ENCODE measurements around the gene FFAR3.

DNA sequence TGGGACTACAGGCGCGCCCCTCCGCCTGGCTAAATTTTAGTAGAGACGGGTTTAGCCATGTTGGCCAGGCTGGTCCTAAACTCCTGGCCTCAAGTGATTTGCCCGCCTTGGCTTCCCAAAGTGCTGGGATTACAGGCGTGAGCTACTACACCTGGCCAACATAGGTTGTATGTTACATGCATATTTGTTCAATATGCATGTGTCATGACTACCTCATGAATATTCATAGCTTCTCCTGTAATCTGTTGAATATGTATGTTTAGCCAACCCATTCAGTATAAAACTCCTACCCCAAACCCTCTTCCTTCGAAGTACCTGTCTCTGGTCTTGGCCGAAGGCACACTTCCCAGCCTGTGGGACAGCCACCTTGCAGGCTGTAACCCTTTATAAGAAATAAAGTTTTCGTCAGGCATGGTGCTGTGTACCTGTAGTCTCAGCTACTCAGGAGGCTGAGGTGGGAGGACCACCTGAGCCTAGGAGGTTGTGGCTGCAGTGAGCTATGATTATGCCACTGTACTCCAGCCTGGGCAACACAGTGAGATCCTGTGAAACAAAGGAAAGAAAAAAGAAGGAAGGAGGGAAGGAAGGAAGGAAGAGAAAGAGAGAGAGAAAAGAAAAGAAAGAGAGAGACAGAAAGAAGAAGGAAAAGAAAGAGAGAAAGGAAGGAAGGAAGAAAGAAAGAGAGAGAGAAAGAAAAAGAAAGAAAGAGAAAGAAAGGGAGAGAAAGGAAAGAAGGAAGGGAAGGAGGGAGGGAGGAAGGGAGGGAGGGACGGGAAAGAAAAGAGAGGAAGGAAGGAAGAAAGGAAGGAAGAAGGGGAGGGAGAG, 41.9 kb downstream of the FFAR3 start:
- TF ChIP-seq IRF2 (CRISPR knock-in tag; IDR thresholded peaks at IDR 0.05) = no peak
- TF ChIP-seq, protein P1, sequence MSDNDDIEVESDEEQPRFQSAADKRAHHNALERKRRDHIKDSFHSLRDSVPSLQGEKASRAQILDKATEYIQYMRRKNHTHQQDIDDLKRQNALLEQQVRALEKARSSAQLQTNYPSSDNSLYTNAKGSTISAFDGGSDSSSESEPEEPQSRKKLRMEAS (CRISPR knock-in tag; IDR thresholded peaks at IDR 0.05) = no peak
- TF ChIP-seq HNRNPL (IDR thresholded peaks at IDR 0.05; ENCODE audit: low read depth, low read length) = no peak
- TF ChIP-seq TAL1 (IDR thresholded peaks at IDR 0.05) = no peak
- TF ChIP-seq NR1H2 (CRISPR knock-in tag; IDR thresholded peaks at IDR 0.05) = no peak
